Measurements from ENCODE around the gene TEX50.

DNA sequence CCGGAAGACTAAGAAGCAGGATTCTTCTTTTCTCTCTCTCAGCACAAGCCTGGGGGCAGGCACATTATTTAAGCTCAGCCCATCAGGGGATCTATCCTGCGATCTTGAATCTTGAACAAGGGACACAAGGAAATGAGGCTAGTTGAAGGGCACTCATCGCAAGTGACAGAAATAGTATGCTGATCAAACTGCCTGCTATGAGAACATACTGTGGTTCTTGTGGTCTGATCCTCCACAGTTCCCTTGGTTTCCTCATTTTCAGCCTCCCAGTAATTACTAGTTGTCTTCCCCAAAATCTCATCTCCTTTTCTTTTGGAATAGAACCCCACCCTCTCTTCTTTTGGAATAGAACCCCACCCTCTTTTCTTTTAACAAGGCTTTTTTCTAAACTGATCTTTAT, 28.0 kb downstream of the TEX50 start:
- TF ChIP-seq POLR2AphosphoS5 (IDR thresholded peaks at IDR 0.05), result no peak
- TF ChIP-seq, protein P1, sequence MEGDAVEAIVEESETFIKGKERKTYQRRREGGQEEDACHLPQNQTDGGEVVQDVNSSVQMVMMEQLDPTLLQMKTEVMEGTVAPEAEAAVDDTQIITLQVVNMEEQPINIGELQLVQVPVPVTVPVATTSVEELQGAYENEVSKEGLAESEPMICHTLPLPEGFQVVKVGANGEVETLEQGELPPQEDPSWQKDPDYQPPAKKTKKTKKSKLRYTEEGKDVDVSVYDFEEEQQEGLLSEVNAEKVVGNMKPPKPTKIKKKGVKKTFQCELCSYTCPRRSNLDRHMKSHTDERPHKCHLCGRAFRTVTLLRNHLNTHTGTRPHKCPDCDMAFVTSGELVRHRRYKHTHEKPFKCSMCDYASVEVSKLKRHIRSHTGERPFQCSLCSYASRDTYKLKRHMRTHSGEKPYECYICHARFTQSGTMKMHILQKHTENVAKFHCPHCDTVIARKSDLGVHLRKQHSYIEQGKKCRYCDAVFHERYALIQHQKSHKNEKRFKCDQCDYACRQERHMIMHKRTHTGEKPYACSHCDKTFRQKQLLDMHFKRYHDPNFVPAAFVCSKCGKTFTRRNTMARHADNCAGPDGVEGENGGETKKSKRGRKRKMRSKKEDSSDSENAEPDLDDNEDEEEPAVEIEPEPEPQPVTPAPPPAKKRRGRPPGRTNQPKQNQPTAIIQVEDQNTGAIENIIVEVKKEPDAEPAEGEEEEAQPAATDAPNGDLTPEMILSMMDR (IDR thresholded peaks at IDR 0.05), result no peak
